ENCODE measurements around the gene EEF1G. TPM values are rescaled to one million over a fixed set of nuclear protein-coding genes. Genes with fewer than 3 reads are reported as not detected.
"Not testable (repeated sequence)": the region's sequence is repeated elsewhere in the genome, so short reads cannot be mapped to it uniquely, and the experiment has no call there.

The EEF1G gene
- total and polyA plus RNA-seq, 2 donors (not counting 1 experiment from before 2014, with no cell fraction given), result 1,582 to 1,867 TPM

DNA sequence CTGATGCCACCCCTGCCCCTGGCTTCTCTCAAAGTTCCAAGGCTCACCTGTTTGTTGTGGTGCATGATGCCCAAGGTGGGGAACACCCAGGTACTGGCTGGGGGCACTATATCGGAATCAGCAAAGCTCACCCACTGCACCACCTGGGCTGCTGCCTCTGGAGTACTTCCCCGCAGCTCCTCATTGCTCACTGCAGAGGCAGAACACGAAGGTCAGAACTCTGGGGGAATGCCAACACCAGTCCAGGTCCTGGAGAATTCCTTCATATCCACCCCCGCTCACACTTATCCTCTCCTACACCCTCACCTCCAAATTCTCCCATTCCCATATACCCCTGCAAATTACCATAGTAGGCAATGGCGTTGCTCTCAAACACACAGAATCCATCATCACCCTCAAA, 2.2 kb downstream of the EEF1G start:
- H3K27me3 Mint-ChIP-seq; DNase-seq; POLR2A ChIA-PET; H2AFZ ChIP-seq (ENCODE audit: insufficient read depth, low read depth, low read length, poor library complexity, severe bottlenecking); H3K4me2 ChIP-seq (replicated peaks; ENCODE audit: low read depth, low read length, poor library complexity, severe bottlenecking); H3K9ac ChIP-seq (ENCODE audit: low read length); H3K9me3 ChIP-seq (ENCODE audit: control extremely low read depth in 1 of 3, control insufficient read depth in 2 of 3, insufficient read depth in 1 of 3, low read length in 2 of 3); H3K27me3 ChIP-seq (replicated peaks in 1 of 4; ENCODE audit: control extremely low read depth in 1 of 4, control insufficient read depth in 3 of 4, insufficient read depth in 4 of 4, low read length in 3 of 4); ATAC-seq (ENCODE audit: low read depth); H3K9me3 Mint-ChIP-seq (ENCODE audit: insufficient read depth); H3K4me3 ChIP-seq (ENCODE audit: control extremely low read depth in 1 of 5, extremely low read depth in 1 of 5, insufficient read depth in 1 of 5, low read depth in 2 of 5, low read length in 4 of 5): not testable (repeated sequence)
- Histone ChIP-seq H3K36me3 (replicated peaks in 1 of 2; ENCODE audit: control extremely low read depth in 1 of 2, control insufficient read depth in 1 of 2, extremely low read depth in 1 of 2, insufficient read depth in 2 of 2, low read length in 1 of 2) (peaks cover 9 to 56% of the 10 kb centered on the region in 2 experiments), H3K4me1 (ENCODE audit: control insufficient read depth in 2 of 2, insufficient read depth in 2 of 2, low read length in 2 of 2) (peaks cover 12 to 25% of the 10 kb centered on the region in 2 donors), H3K79me2 (ENCODE audit: control insufficient read depth, insufficient read depth, low read length) (peaks cover 23% of the 10 kb centered on the region), H3K27ac (ENCODE audit: low read length in 2 of 2) (peak overlapping the region in 1 of 2 donors; percentile 88), H4K20me1 (ENCODE audit: control insufficient read depth, insufficient read depth, low read length, poor library complexity, severe bottlenecking) (peaks cover 15% of the 10 kb centered on the region)
- CTCF ChIA-PET, result interaction anchor here (1.4 to 6.1 kb wide), 4 partner anchors 11 to 147 kb away, joined by 3 to 33 read pairs (median 10); no protein-coding TSS in a partner anchor
- Mint-ChIP-seq H3K4me1 (peaks cover 52% of the 10 kb centered on the region), H3K4me3 (peak overlapping the region; percentile 92), H3K27ac (peak overlapping the region; percentile 28)
- intact Hi-C loops (cut with micrococcal nuclease), result loop anchor here (5.0 kb wide), 1 partner anchor 136 kb away; the partner anchor contains the start of genes BSCL2 and GNG3
- 89% methylated on average over 4 of the region's 5 CpGs for WGBS (ENCODE audit: insufficient coverage)

DNA sequence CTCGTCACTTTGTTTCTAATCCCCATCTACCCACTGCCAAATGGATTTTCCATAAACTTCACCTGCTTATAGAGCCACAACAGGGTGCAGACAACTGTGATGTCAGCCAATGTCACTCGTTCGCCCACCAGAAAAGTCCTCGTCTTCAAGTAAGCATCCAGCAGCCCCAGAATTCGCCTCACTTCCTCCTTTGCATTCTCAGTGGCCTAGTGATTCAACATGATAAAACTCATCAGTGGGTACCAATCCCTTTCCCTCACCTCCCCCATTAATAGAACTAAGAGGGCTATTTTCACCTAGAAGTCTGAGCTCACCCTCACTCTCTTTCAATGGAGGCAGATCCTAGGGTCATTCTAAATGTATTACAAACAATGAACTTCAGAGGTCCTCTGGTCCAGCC, 2.8 kb downstream of the EEF1G start:
- H3K4me3 ChIP-seq (ENCODE audit: control extremely low read depth in 1 of 5, extremely low read depth in 1 of 5, insufficient read depth in 1 of 5, low read depth in 2 of 5, low read length in 4 of 5); H3K9me3 Mint-ChIP-seq (ENCODE audit: insufficient read depth); H2AFZ ChIP-seq (ENCODE audit: insufficient read depth, low read depth, low read length, poor library complexity, severe bottlenecking); H3K9me3 ChIP-seq (ENCODE audit: control extremely low read depth in 1 of 3, control insufficient read depth in 2 of 3, insufficient read depth in 1 of 3, low read length in 2 of 3); H3K27me3 Mint-ChIP-seq; ATAC-seq (ENCODE audit: low read depth); H3K27ac ChIP-seq (ENCODE audit: low read length in 2 of 2); POLR2A ChIA-PET; DNase-seq; H3K9ac ChIP-seq (ENCODE audit: low read length); H3K27me3 ChIP-seq (replicated peaks in 1 of 4; ENCODE audit: control extremely low read depth in 1 of 4, control insufficient read depth in 3 of 4, insufficient read depth in 4 of 4, low read length in 3 of 4); H3K4me2 ChIP-seq (replicated peaks; ENCODE audit: low read depth, low read length, poor library complexity, severe bottlenecking): not testable (repeated sequence)
- intact Hi-C loops (cut with micrococcal nuclease), result loop anchor here (5.0 kb wide), 1 partner anchor 136 kb away; the partner anchor contains the start of genes BSCL2 and GNG3
- peak overlapping the region; percentile 28 for H3K27ac Mint-ChIP-seq
- CTCF ChIA-PET, result interaction anchor here (1.4 to 6.1 kb wide), 4 partner anchors 10 to 146 kb away, joined by 3 to 33 read pairs (median 10); no protein-coding TSS in a partner anchor
- WGBS (ENCODE audit: insufficient coverage), result 58% methylated on average over 3 of the region's 5 CpGs
- H4K20me1 ChIP-seq (ENCODE audit: control insufficient read depth, insufficient read depth, low read length, poor library complexity, severe bottlenecking), result peaks cover 15% of the 10 kb centered on the region
- H3K79me2 ChIP-seq (ENCODE audit: control insufficient read depth, insufficient read depth, low read length), result peaks cover 23% of the 10 kb centered on the region
- peaks cover 12 to 25% of the 10 kb centered on the region in 2 donors for H3K4me1 ChIP-seq (ENCODE audit: control insufficient read depth in 2 of 2, insufficient read depth in 2 of 2, low read length in 2 of 2)
- H3K4me1 Mint-ChIP-seq, result peaks cover 52% of the 10 kb centered on the region
- H3K36me3 ChIP-seq (replicated peaks in 1 of 2; ENCODE audit: control extremely low read depth in 1 of 2, control insufficient read depth in 1 of 2, extremely low read depth in 1 of 2, insufficient read depth in 2 of 2, low read length in 1 of 2), result peaks cover 10 to 56% of the 10 kb centered on the region in 2 experiments
- H3K4me3 Mint-ChIP-seq, result peak overlapping the region; percentile 50

All from B cell (primary cell).